NT2/D1 (cell line): ENCODE measurements around the gene FEM1C.

ENCODE experiments used
- DNase-seq: peaks from one replicate; pipeline ENCODE4 v3.0.0-alpha.2; 2011; ENCODE audit warnings: low read depth, low spot score
- H3K27me3 ChIP-seq: 2 replicates; pipeline ENCODE4 v1.6.0; 2011; ENCODE audit warnings: mild to moderate bottlenecking; ENCODE audit not compliant: insufficient read length, insufficient read depth
- H3K36me3 ChIP-seq: 2 replicates; pipeline ENCODE4 v1.6.1; 2011; ENCODE audit warnings: mild to moderate bottlenecking, low read length, mixed read lengths; ENCODE audit not compliant: insufficient read depth, insufficient read length
- H3K4me1 ChIP-seq: 2 replicates; pipeline ENCODE4 v1.5.1; 2011; ENCODE audit not compliant: insufficient read depth, insufficient read length
- H3K4me3 ChIP-seq: 2 replicates; pipeline ENCODE4 v1.5.1; 2011; ENCODE audit warnings: low read depth; ENCODE audit not compliant: insufficient read length
- H3K9ac ChIP-seq: 2 replicates; pipeline ENCODE4 v1.6.0; 2011; ENCODE audit warnings: low read depth; ENCODE audit not compliant: insufficient read length
- H3K9me3 ChIP-seq: 2 replicates; pipeline ENCODE4 v1.5.1; 2011; ENCODE audit warnings: mild to moderate bottlenecking, low read length; ENCODE audit not compliant: insufficient read depth
- SUZ12 ChIP-seq: IDR thresholded peaks from 2 replicates; pipeline ENCODE4 v1.6.1; 2011; ENCODE audit not compliant: insufficient read length, insufficient read depth; ENCODE audit errors: extremely low read depth
- YY1 ChIP-seq: IDR thresholded peaks from 2 replicates; pipeline ENCODE4 v1.6.1; 2011; ENCODE audit not compliant: insufficient read length, insufficient read depth
- ZNF274 ChIP-seq: IDR thresholded peaks from 2 replicates; pipeline ENCODE4 v1.6.1; 2011; ENCODE audit warnings: mild to moderate bottlenecking, low read depth, low read length

FEM1C gene

GRCh38 chr5:115516372-115516771, 28.2 kb downstream of the FEM1C start:
- TF ChIP-seq YY1 (no peak), ZNF274 (no peak), SUZ12 (no peak)
- Histone ChIP-seq H3K36me3 (no peaks in the 10 kb centered on the region), H3K4me1 (no peaks in the 10 kb centered on the region), H3K4me3 (no peak overlapping the region), H3K27me3 (no peaks in the 10 kb centered on the region), H3K9ac (no peak overlapping the region), H3K9me3 (no peaks in the 10 kb centered on the region)
- DNase-seq = no peak

- H3K36me3 ChIP-seq = no peaks in the 10 kb centered on the region
- no peak overlapping the region for H3K9ac ChIP-seq
- H3K4me1 ChIP-seq = no peaks in the 10 kb centered on the region
- DNase-seq = no peak
- H3K9me3 ChIP-seq = no peaks in the 10 kb centered on the region
- no peak for TF ChIP-seq SUZ12
- no peak for TF ChIP-seq YY1
- TF ChIP-seq ZNF274 = no peak
- no peaks in the 10 kb centered on the region for H3K27me3 ChIP-seq
- no peak overlapping the region for H3K4me3 ChIP-seq
Observed at GRCh38 chr5:115514220-115514619, 30.4 kb downstream of the FEM1C start.

- no peak for DNase-seq
- no peak overlapping the region for H3K4me3 ChIP-seq
- no peak overlapping the region for H3K9ac ChIP-seq
- no peak for TF ChIP-seq SUZ12
- TF ChIP-seq ZNF274 = no peak
- TF ChIP-seq YY1 = no peak
- no peaks in the 10 kb centered on the region for H3K36me3 ChIP-seq
- no peaks in the 10 kb centered on the region for H3K27me3 ChIP-seq
- no peaks in the 10 kb centered on the region for H3K9me3 ChIP-seq
- H3K4me1 ChIP-seq = no peaks in the 10 kb centered on the region
Observed at GRCh38 chr5:115511632-115512031, 32.9 kb downstream of the FEM1C start.

- H3K4me1 ChIP-seq = no peaks in the 10 kb centered on the region
- no peaks in the 10 kb centered on the region for H3K9me3 ChIP-seq
- H3K9ac ChIP-seq = no peak overlapping the region
- TF ChIP-seq YY1 = no peak
- no peak for TF ChIP-seq SUZ12
- no peak for TF ChIP-seq ZNF274
- H3K36me3 ChIP-seq = no peaks in the 10 kb centered on the region
- no peaks in the 10 kb centered on the region for H3K27me3 ChIP-seq
- no peak overlapping the region for H3K4me3 ChIP-seq
- DNase-seq = no peak
Observed at GRCh38 chr5:115510145-115510645, 34.4 kb downstream of the FEM1C start.

- no peaks in the 10 kb centered on the region for H3K27me3 ChIP-seq
- no peaks in the 10 kb centered on the region for H3K9me3 ChIP-seq
- H3K4me1 ChIP-seq = no peaks in the 10 kb centered on the region
- no peak for TF ChIP-seq SUZ12
- no peak for TF ChIP-seq ZNF274
- no peak for TF ChIP-seq YY1
- H3K4me3 ChIP-seq = no peak overlapping the region
- DNase-seq = no peak
- no peak overlapping the region for H3K9ac ChIP-seq
- H3K36me3 ChIP-seq = no peaks in the 10 kb centered on the region
Observed at GRCh38 chr5:115509547-115509946, 35.0 kb downstream of the FEM1C start.

GRCh38 chr5:115507681-115508080, 36.9 kb downstream of the FEM1C start:
- no peak for DNase-seq
- no peak overlapping the region for H3K9ac ChIP-seq

GRCh38 chr5:115503420-115503819, 41.2 kb downstream of the FEM1C start:
- H3K27me3 ChIP-seq = no peaks in the 10 kb centered on the region
- H3K9me3 ChIP-seq = no peaks in the 10 kb centered on the region
- no peak for DNase-seq
- H3K4me3 ChIP-seq = no peak overlapping the region
- no peaks in the 10 kb centered on the region for H3K36me3 ChIP-seq
- TF ChIP-seq YY1 = no peak
- TF ChIP-seq SUZ12 = no peak
- TF ChIP-seq ZNF274 = no peak
- H3K9ac ChIP-seq = no peak overlapping the region
- no peaks in the 10 kb centered on the region for H3K4me1 ChIP-seq

More at GRCh38 chr5:115507681-115508080, 36.9 kb downstream of the FEM1C start:
- Histone ChIP-seq H3K36me3 (no peaks in the 10 kb centered on the region), H3K4me1 (no peaks in the 10 kb centered on the region), H3K27me3 (no peaks in the 10 kb centered on the region), H3K4me3 (no peak overlapping the region), H3K9me3 (no peaks in the 10 kb centered on the region)
- TF ChIP-seq SUZ12 (no peak), YY1 (no peak), ZNF274 (no peak)
